ENCODE data around the gene POC1A.

POC1A gene

DNA sequence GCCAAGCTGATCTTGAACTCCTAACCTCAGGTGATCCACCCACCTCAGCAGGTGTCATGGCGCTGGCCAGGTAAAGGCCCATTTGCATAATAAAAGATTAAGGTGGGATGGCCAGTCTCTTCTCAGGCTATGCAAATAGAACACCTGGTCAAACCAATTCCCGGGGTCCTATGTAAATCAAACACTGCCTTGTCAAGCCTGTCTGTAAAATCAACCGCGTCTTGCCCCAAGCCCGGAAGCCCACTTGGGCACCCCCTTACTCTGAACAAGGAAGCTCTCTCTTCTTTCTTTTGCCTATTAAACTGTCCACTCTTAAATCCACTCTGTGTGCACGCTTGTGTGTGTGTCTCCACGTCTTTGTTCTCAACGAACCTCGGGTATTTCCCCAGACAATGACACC lies 13.0 kb upstream of the POC1A start:
- Histone ChIP-seq H3K4me2 (ENCODE audit: low read length, poor library complexity, severe bottlenecking) (no peak overlapping the region), H2BK12ac (ENCODE audit: low read length in 2 of 2) (no peak overlapping the region), H4K8ac (ENCODE audit: low read length) (no peak overlapping the region), H3K36me3 (ENCODE audit: control insufficient read depth in 1 of 2, insufficient read depth in 2 of 2, low read depth in 1 of 2, low read length in 2 of 2) (no peaks in the 10 kb centered on the region), H3K4ac (ENCODE audit: low read depth in 1 of 2, low read length in 2 of 2) (no peak overlapping the region), H4K91ac (ENCODE audit: low read length) (no peak overlapping the region), H3K79me1 (replicated peaks; ENCODE audit: low read length, poor library complexity, severe bottlenecking) (no peaks in the 10 kb centered on the region), H3K4me1 (ENCODE audit: control insufficient read depth, insufficient read depth, low read depth, low read length) (no peaks in the 10 kb centered on the region), H3K27ac (ENCODE audit: low read length, poor library complexity, severe bottlenecking) (no peak overlapping the region), H3K9me3 (ENCODE audit: control insufficient read depth, low read length) (no peaks in the 10 kb centered on the region), H3K14ac (ENCODE audit: low read length in 2 of 2) (no peak overlapping the region), H2BK15ac (ENCODE audit: low read depth, poor library complexity, severe bottlenecking) (no peak overlapping the region), H3K18ac (ENCODE audit: low read depth in 1 of 2, low read length in 2 of 2) (no peak overlapping the region), H2AFZ (ENCODE audit: low read depth, low read length) (no peak overlapping the region), H2BK5ac (ENCODE audit: low read depth, low read length, poor library complexity, severe bottlenecking) (no peak overlapping the region), H3K4me3 (ENCODE audit: insufficient read depth in 1 of 2, low read depth in 1 of 2, low read length in 2 of 2) (no peak overlapping the region), H2BK120ac (ENCODE audit: low read depth, low read length) (no peak overlapping the region), H2AK5ac (ENCODE audit: low read length, severe bottlenecking) (no peak overlapping the region), H3K27me3 (ENCODE audit: control insufficient read depth in 1 of 2, insufficient read depth in 1 of 2, low read length in 2 of 2) (peaks cover 0 to 3% of the 10 kb centered on the region in 2 experiments), H3K23ac (ENCODE audit: low read length in 2 of 2) (no peak overlapping the region), H3K9ac (ENCODE audit: low read length) (no peak overlapping the region)
- no peak for DNase-seq
- 54% methylated on average over 9 of the region's 9 CpGs for whole genome bisulfite sequencing

GRCh38 chr3:52162250-52162872 lies 8.1 kb upstream of the POC1A start:
- WGBS, result 93% methylated on average over 6 of the region's 7 CpGs

DNA sequence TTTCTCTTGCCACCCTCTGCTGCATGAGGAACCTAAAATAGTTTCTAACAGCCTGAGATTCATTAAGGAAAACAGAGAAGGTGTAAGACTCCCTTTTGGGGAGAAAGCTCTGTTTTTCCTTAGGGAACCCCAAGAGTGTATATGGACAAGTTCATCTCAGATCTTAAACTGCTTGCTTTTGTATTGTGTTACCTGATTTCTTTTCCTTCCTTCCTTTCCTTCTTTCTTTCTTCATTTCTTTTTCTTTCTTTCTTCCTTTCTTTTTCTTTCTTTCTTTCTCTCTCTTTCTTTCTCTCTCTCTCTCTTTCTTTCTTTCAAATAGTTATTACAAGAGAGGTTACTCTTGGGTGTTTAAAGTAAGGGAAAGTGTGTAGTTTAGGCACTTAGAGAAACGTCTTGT lies 5.3 kb upstream of the POC1A start:
- H2BK12ac ChIP-seq (ENCODE audit: low read length in 2 of 2), result no peak overlapping the region
- H3K4me1 ChIP-seq (ENCODE audit: control insufficient read depth, insufficient read depth, low read depth, low read length), result peaks cover 4% of the 10 kb centered on the region
- H2BK5ac ChIP-seq (ENCODE audit: low read depth, low read length, poor library complexity, severe bottlenecking), result no peak overlapping the region
- H3K79me1 ChIP-seq (replicated peaks; ENCODE audit: low read length, poor library complexity, severe bottlenecking), result no peaks in the 10 kb centered on the region
- H2BK15ac ChIP-seq (ENCODE audit: low read depth, poor library complexity, severe bottlenecking), result no peak overlapping the region
- no peaks in the 10 kb centered on the region for H3K9me3 ChIP-seq (ENCODE audit: control insufficient read depth, low read length)
- H3K36me3 ChIP-seq (ENCODE audit: control insufficient read depth in 1 of 2, insufficient read depth in 2 of 2, low read depth in 1 of 2, low read length in 2 of 2), result no peaks in the 10 kb centered on the region
- WGBS, result 58% methylated on average over 1 of the region's 1 CpG
- no peak overlapping the region for H3K4ac ChIP-seq (ENCODE audit: low read depth in 1 of 2, low read length in 2 of 2)
- H2BK120ac ChIP-seq (ENCODE audit: low read depth, low read length), result no peak overlapping the region
- peaks cover 0 to 3% of the 10 kb centered on the region in 2 experiments for H3K27me3 ChIP-seq (ENCODE audit: control insufficient read depth in 1 of 2, insufficient read depth in 1 of 2, low read length in 2 of 2)
- H4K8ac ChIP-seq (ENCODE audit: low read length), result no peak overlapping the region
- H3K9ac ChIP-seq (ENCODE audit: low read length), result no peak overlapping the region
- H2AFZ ChIP-seq (ENCODE audit: low read depth, low read length), result no peak overlapping the region
- H4K91ac ChIP-seq (ENCODE audit: low read length), result no peak overlapping the region
- H3K4me2 ChIP-seq (ENCODE audit: low read length, poor library complexity, severe bottlenecking), result no peak overlapping the region
- H2AK5ac ChIP-seq (ENCODE audit: low read length, severe bottlenecking), result no peak overlapping the region
- no peak overlapping the region for H3K14ac ChIP-seq (ENCODE audit: low read length in 2 of 2)
- no peak overlapping the region for H3K4me3 ChIP-seq (ENCODE audit: insufficient read depth in 1 of 2, low read depth in 1 of 2, low read length in 2 of 2)
- no peak overlapping the region for H3K27ac ChIP-seq (ENCODE audit: low read length, poor library complexity, severe bottlenecking)
- DNase-seq, result no peak
- H3K23ac ChIP-seq (ENCODE audit: low read length in 2 of 2), result no peak overlapping the region
- no peak overlapping the region for H3K18ac ChIP-seq (ENCODE audit: low read depth in 1 of 2, low read length in 2 of 2)

More at GRCh38 chr3:52162250-52162872, 8.1 kb upstream of the POC1A start:
- Histone ChIP-seq H3K79me1 (replicated peaks; ENCODE audit: low read length, poor library complexity, severe bottlenecking) (no peaks in the 10 kb centered on the region), H3K4me1 (ENCODE audit: control insufficient read depth, insufficient read depth, low read depth, low read length) (no peaks in the 10 kb centered on the region), H3K14ac (ENCODE audit: low read length in 2 of 2) (no peak overlapping the region), H4K8ac (ENCODE audit: low read length) (no peak overlapping the region), H2AK5ac (ENCODE audit: low read length, severe bottlenecking) (no peak overlapping the region), H3K27ac (ENCODE audit: low read length, poor library complexity, severe bottlenecking) (no peak overlapping the region), H3K27me3 (ENCODE audit: control insufficient read depth in 1 of 2, insufficient read depth in 1 of 2, low read length in 2 of 2) (peaks cover 0 to 3% of the 10 kb centered on the region in 2 experiments), H2BK5ac (ENCODE audit: low read depth, low read length, poor library complexity, severe bottlenecking) (no peak overlapping the region), H2BK120ac (ENCODE audit: low read depth, low read length) (no peak overlapping the region), H3K18ac (ENCODE audit: low read depth in 1 of 2, low read length in 2 of 2) (no peak overlapping the region), H3K4me3 (ENCODE audit: insufficient read depth in 1 of 2, low read depth in 1 of 2, low read length in 2 of 2) (no peak overlapping the region), H2BK12ac (ENCODE audit: low read length in 2 of 2) (no peak overlapping the region), H3K4me2 (ENCODE audit: low read length, poor library complexity, severe bottlenecking) (no peak overlapping the region), H4K91ac (ENCODE audit: low read length) (peak overlapping the region; percentile 39), H3K23ac (ENCODE audit: low read length in 2 of 2) (no peak overlapping the region), H2BK15ac (ENCODE audit: low read depth, poor library complexity, severe bottlenecking) (no peak overlapping the region), H3K36me3 (ENCODE audit: control insufficient read depth in 1 of 2, insufficient read depth in 2 of 2, low read depth in 1 of 2, low read length in 2 of 2) (no peaks in the 10 kb centered on the region), H3K9me3 (ENCODE audit: control insufficient read depth, low read length) (no peaks in the 10 kb centered on the region), H2AFZ (ENCODE audit: low read depth, low read length) (no peak overlapping the region), H3K9ac (ENCODE audit: low read length) (no peak overlapping the region), H3K4ac (ENCODE audit: low read depth in 1 of 2, low read length in 2 of 2) (no peak overlapping the region)
- no peak for DNase-seq

DNA sequence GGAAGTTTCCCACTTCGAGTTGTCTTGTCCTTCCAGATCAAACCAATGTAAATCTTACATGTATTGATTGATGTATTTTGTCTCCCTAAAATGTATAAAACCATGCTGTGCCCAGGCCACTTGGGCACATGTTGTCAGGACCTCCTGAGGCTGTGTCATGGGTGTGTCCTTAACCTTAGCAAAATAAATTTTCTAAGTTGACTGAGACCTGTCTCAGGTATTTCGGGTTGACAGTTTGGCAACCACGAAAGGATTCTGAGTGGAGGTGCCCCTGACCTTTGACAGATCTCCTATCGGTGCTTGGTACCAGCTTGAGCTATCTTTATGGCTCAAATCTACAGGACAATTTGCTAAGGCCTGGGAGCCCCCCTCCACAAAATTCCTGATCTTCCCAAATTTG lies 1.7 kb upstream of the POC1A start:
- no peak overlapping the region for H3K9ac ChIP-seq (ENCODE audit: low read length)
- no peaks in the 10 kb centered on the region for H3K9me3 ChIP-seq (ENCODE audit: control insufficient read depth, low read length)
- WGBS, result 98% methylated on average over 3 of the region's 4 CpGs
- H3K4me3 ChIP-seq (ENCODE audit: insufficient read depth in 1 of 2, low read depth in 1 of 2, low read length in 2 of 2), result no peak overlapping the region
- no peak overlapping the region for H2BK15ac ChIP-seq (ENCODE audit: low read depth, poor library complexity, severe bottlenecking)
- H3K23ac ChIP-seq (ENCODE audit: low read length in 2 of 2), result no peak overlapping the region
- no peak overlapping the region for H3K14ac ChIP-seq (ENCODE audit: low read length in 2 of 2)
- no peak overlapping the region for H4K91ac ChIP-seq (ENCODE audit: low read length)
- H3K4me1 ChIP-seq (ENCODE audit: control insufficient read depth, insufficient read depth, low read depth, low read length), result peaks cover 13% of the 10 kb centered on the region
- H2AK5ac ChIP-seq (ENCODE audit: low read length, severe bottlenecking), result no peak overlapping the region
- no peak overlapping the region for H2AFZ ChIP-seq (ENCODE audit: low read depth, low read length)
- no peak overlapping the region for H3K4ac ChIP-seq (ENCODE audit: low read depth in 1 of 2, low read length in 2 of 2)
- H2BK12ac ChIP-seq (ENCODE audit: low read length in 2 of 2), result no peak overlapping the region
- H3K4me2 ChIP-seq (ENCODE audit: low read length, poor library complexity, severe bottlenecking), result no peak overlapping the region
- no peak overlapping the region for H3K18ac ChIP-seq (ENCODE audit: low read depth in 1 of 2, low read length in 2 of 2)
- H4K8ac ChIP-seq (ENCODE audit: low read length), result no peak overlapping the region
- no peaks in the 10 kb centered on the region for H3K36me3 ChIP-seq (ENCODE audit: control insufficient read depth in 1 of 2, insufficient read depth in 2 of 2, low read depth in 1 of 2, low read length in 2 of 2)
- no peak overlapping the region for H2BK120ac ChIP-seq (ENCODE audit: low read depth, low read length)
- H3K27me3 ChIP-seq (ENCODE audit: control insufficient read depth in 1 of 2, insufficient read depth in 1 of 2, low read length in 2 of 2), result no peaks in the 10 kb centered on the region
- no peak overlapping the region for H2BK5ac ChIP-seq (ENCODE audit: low read depth, low read length, poor library complexity, severe bottlenecking)
- peaks cover 13% of the 10 kb centered on the region for H3K79me1 ChIP-seq (replicated peaks; ENCODE audit: low read length, poor library complexity, severe bottlenecking)
- no peak for DNase-seq
- no peak overlapping the region for H3K27ac ChIP-seq (ENCODE audit: low read length, poor library complexity, severe bottlenecking)

Measured in mesenchymal stem cell (in vitro differentiated cells and primary cell).